NK-92 treated with Interleukin-12 subunit alpha and Interleukin-12 subunit beta, amount 100 ng/mL, for 24 hours (cell line): ENCODE data around the gene CACNA1B.
"Not testable (repeated sequence)": the region's sequence is repeated elsewhere in the genome, so short reads cannot be mapped to it uniquely, and the experiment has no call there.

ENCODE experiments used
- DNase-seq: peaks from one replicate; lab custom pipeline; 2025; lab: John Stamatoyannopoulos, UW

The CACNA1B gene

GRCh38 chr9:137889966-137890365, 12.4 kb downstream of the CACNA1B start:
- DNase-seq: not testable (repeated sequence)

GRCh38 chr9:137890768-137891587, 13.4 kb downstream of the CACNA1B start:
- not testable (repeated sequence) for DNase-seq

GRCh38 chr9:137891588-137892423, 14.2 kb downstream of the CACNA1B start:
- DNase-seq: no peak

- DNase-seq: no peak
These were observed 15.0 kb downstream of the CACNA1B start for GRCh38 chr9:137892424-137893191.

- no peak for DNase-seq
These were observed 16.1 kb downstream of the CACNA1B start for GRCh38 chr9:137893670-137894069.

GRCh38 chr9:137899551-137900360, 22.2 kb downstream of the CACNA1B start:
- no peak for DNase-seq

- DNase-seq: no peak
These were observed 23.2 kb downstream of the CACNA1B start for GRCh38 chr9:137900584-137901310.

- DNase-seq: no peak
These were observed 25.1 kb downstream of the CACNA1B start for GRCh38 chr9:137902646-137903045.

GRCh38 chr9:137905740-137906139, 28.2 kb downstream of the CACNA1B start:
- no peak for DNase-seq

GRCh38 chr9:137907776-137908175, 30.2 kb downstream of the CACNA1B start:
- DNase-seq: no peak

- no peak for DNase-seq
These were observed 35.1 kb downstream of the CACNA1B start for GRCh38 chr9:137912671-137913070.

GRCh38 chr9:137913132-137913531, 35.5 kb downstream of the CACNA1B start:
- DNase-seq: no peak

- no peak for DNase-seq
These were observed 36.5 kb downstream of the CACNA1B start for GRCh38 chr9:137913771-137914767.

- no peak for DNase-seq
These were observed 39.0 kb downstream of the CACNA1B start for GRCh38 chr9:137916540-137916939.

GRCh38 chr9:137917116-137917515, 39.5 kb downstream of the CACNA1B start:
- no peak for DNase-seq

GRCh38 chr9:137917795-137918194, 40.2 kb downstream of the CACNA1B start:
- no peak for DNase-seq

- DNase-seq: no peak
These were observed 40.9 kb downstream of the CACNA1B start for GRCh38 chr9:137918331-137919094.

- DNase-seq: no peak
These were observed 41.5 kb downstream of the CACNA1B start for GRCh38 chr9:137919095-137919465.

- DNase-seq: no peak
These were observed 42.1 kb downstream of the CACNA1B start for GRCh38 chr9:137919649-137920141.
